Progenitor cell of endocrine pancreas (in vitro differentiated cells): ENCODE data around the gene INSM1. TPM values are rescaled to one million over a fixed set of nuclear protein-coding genes. Genes with fewer than 3 reads are reported as not detected.

ENCODE experiments used
- DNase-seq: peaks from one replicate; pipeline ENCODE4 v3.0.0; 2021; ENCODE audit warnings: low spot score; ENCODE audit not compliant: unreplicated experiment
- H3K27ac Mint-ChIP-seq: 2 replicates; pipeline ENCODE4 v1.8.0; 2021; ENCODE audit warnings: mild to moderate bottlenecking, moderate library complexity, mixed read lengths
- H3K27me3 Mint-ChIP-seq: 2 replicates; pipeline ENCODE4 v1.8.0; 2021; ENCODE audit warnings: mixed read lengths
- H3K36me3 Mint-ChIP-seq: 2 replicates; pipeline ENCODE4 v1.8.0; 2022; ENCODE audit warnings: mixed read lengths; ENCODE audit not compliant: insufficient read depth
- H3K4me1 Mint-ChIP-seq: 2 replicates; pipeline ENCODE4 v1.8.0; 2021; ENCODE audit warnings: low read depth, mixed read lengths
- H3K4me3 Mint-ChIP-seq: 2 replicates; pipeline ENCODE4 v1.8.0; 2021; ENCODE audit warnings: low read depth, mild to moderate bottlenecking, moderate library complexity, mixed read lengths
- H3K9me3 Mint-ChIP-seq: 2 replicates; pipeline ENCODE4 v1.8.0; 2021; ENCODE audit warnings: low read depth, mixed read lengths
- total RNA-seq: library from RNA; stranded (reverse); gene quantifications from 2 replicates; pipeline ENCODE4 v1.2.1, GENCODE V29; 2021
- TF ChIP-seq, protein P1 (sequence below): fragments of 200-600 bp; sonication (generic); IDR thresholded peaks from one replicate; pipeline ENCODE4 v1.5.0; 2021; ENCODE audit warnings: antibody characterized with exemption, mild to moderate bottlenecking; ENCODE audit not compliant: unreplicated experiment

The INSM1 gene
- total RNA-seq, 1 donor from 2014 or later, result 46.1 TPM

DNA sequence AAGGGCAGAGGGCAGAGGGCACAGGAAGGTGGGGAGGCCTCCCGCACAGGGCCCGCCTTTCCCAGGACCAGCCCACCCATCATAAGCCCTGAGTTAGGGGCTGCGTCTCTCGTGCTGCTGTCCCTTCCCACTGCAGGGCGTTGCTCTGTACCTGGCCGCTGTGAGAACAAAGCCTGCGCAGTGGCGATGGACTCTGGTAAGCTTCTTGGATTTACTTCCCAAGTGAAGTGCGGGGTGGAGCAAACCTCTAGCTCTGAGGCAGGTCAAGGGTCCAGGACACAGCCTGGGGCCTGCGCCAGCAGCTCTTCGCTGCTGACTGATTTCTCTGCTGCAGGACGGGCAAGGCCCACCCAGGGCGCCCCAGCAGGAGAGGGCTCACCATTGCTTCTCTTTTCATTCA, 23.9 kb downstream of the INSM1 start:
- no peaks in the 10 kb centered on the region for H3K27me3 Mint-ChIP-seq
- no peak overlapping the region for H3K27ac Mint-ChIP-seq
- no peaks in the 10 kb centered on the region for H3K9me3 Mint-ChIP-seq
- TF ChIP-seq, protein P1, sequence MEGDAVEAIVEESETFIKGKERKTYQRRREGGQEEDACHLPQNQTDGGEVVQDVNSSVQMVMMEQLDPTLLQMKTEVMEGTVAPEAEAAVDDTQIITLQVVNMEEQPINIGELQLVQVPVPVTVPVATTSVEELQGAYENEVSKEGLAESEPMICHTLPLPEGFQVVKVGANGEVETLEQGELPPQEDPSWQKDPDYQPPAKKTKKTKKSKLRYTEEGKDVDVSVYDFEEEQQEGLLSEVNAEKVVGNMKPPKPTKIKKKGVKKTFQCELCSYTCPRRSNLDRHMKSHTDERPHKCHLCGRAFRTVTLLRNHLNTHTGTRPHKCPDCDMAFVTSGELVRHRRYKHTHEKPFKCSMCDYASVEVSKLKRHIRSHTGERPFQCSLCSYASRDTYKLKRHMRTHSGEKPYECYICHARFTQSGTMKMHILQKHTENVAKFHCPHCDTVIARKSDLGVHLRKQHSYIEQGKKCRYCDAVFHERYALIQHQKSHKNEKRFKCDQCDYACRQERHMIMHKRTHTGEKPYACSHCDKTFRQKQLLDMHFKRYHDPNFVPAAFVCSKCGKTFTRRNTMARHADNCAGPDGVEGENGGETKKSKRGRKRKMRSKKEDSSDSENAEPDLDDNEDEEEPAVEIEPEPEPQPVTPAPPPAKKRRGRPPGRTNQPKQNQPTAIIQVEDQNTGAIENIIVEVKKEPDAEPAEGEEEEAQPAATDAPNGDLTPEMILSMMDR, result no peak
- peaks cover 2% of the 10 kb centered on the region for H3K4me1 Mint-ChIP-seq
- H3K4me3 Mint-ChIP-seq, result no peak overlapping the region
- no peak for DNase-seq
- peaks cover 29% of the 10 kb centered on the region for H3K36me3 Mint-ChIP-seq

DNA sequence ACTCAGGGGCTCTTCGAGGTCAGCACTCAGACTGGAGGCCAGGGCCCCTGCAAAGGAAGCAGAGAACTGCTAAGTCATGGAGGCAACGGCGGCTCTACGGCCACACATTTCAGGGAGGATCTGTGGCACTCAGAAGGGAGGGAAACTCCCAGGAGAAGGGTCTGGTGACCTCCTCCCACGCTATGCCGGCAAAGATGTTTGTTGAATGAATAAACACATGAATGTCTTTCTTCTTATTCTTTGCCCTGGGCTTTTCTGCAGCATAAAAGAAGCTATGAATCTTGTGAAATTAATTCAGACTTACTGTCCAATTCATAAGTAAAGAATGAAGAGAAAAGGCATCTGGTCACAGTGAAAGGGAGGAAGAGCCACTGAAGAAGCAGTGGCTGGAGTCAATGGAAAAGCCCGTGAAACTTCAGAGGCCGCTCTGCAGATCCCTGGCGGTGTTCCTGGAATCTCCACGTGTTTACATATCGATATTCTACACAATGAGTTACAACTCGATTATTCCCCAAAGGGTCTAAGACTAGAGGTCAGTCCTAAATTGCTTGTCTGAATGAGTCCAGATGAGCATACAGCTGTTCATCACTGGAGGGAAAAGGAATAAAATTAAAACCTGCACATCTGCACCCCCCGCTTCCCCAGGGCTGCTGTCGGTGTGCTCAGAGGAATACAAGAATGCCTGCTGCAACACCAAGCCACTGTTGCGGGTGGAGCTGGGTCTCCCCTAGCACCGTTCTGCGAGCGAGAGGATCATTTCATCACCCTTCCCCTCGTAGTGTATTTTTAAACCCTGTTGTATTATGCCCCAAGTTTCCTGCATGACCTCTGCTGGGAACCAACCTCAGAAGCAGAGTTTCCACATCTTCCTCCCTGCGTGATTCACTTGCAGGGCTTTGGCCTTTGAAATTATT, 25.6 kb downstream of the INSM1 start:
- no peak overlapping the region for H3K27ac Mint-ChIP-seq
- H3K4me3 Mint-ChIP-seq, result no peak overlapping the region
- no peaks in the 10 kb centered on the region for H3K9me3 Mint-ChIP-seq
- DNase-seq, result no peak
- TF ChIP-seq, protein P1, result no peak
- no peaks in the 10 kb centered on the region for H3K27me3 Mint-ChIP-seq
- H3K4me1 Mint-ChIP-seq, result no peaks in the 10 kb centered on the region
- H3K36me3 Mint-ChIP-seq, result peaks cover 29% of the 10 kb centered on the region

DNA sequence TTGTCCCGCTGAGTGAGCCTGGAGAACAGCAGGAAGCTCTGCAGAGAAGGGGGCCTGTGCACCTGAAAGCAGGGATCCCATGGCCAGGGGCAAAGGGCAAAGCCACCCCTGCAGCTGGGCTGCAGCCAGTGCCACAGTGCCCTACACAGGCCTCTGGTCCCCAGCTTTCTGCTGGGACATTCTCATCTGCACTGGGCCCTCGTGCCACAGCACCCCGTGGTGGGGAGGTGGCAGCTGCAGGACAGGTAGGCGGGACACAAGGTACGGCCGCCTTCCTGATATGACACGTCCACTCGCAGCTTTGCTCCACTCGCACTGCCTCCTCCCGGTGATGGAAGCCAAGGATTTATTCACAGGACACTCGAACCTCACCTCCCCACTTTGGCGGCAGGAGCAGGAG, 27.2 kb downstream of the INSM1 start:
- Mint-ChIP-seq H3K27me3 (no peaks in the 10 kb centered on the region), H3K4me3 (no peak overlapping the region), H3K36me3 (peaks cover 34% of the 10 kb centered on the region), H3K9me3 (no peaks in the 10 kb centered on the region), H3K27ac (peak overlapping the region; percentile 69), H3K4me1 (peaks cover 7% of the 10 kb centered on the region)
- TF ChIP-seq, protein P1, result no peak
- no peak for DNase-seq

DNA sequence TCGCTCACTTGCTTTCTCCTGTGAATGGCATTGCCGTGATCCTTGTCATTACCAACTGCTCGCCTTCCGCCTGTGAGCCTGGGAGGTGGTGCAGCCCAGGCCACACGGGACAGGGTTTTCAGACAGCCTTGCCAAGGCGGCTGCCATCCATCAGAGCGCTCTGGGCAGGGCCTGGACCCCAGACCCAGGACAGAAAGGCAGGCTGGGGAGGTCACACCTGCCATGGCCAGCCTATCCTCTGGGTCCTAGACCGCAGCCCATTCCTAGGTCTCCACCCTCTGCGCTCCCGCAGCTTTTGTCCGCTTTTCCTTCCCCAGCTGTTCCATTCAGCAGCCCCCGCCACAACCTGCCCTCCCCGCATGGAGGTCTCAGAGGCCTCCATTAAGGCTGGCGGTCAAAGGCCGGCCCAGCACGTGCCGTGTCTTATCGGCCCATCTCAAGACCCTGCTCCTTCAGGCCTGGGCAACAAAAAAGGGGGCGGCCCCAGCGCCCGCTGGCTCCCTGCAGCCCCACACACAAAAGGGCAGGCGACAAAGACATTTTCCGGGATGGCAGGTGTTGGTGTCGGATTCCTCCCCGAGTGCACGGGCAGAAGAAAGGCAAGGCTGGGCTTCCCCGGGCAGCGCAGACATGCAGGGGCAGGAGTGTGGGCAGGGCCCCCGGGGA, 28.1 kb downstream of the INSM1 start:
- Mint-ChIP-seq H3K36me3 (peaks cover 31% of the 10 kb centered on the region), H3K4me1 (peaks cover 9% of the 10 kb centered on the region), H3K27me3 (no peaks in the 10 kb centered on the region), H3K4me3 (no peak overlapping the region), H3K9me3 (no peaks in the 10 kb centered on the region), H3K27ac (peak overlapping the region; percentile 73)
- DNase-seq, result no peak
- TF ChIP-seq, protein P1, result no peak

DNA sequence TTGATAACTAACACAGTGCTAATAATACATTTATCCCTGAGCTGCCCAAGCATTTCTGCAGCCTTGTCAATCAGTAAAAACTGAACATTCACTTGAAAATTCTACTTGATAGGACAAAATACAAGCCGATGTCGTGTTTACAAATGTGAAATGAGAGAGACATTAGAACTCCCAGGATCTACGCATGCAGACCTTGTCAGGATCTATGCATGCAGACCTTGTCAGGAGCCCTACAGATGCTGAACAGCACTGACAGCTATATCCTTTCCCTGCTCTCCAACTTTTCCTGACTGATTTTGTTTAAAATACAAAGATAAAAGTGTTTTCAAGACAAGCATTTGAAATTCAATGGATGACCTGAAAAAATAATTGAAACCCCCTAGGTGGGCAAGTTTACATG, 28.9 kb downstream of the INSM1 start:
- peaks cover 9% of the 10 kb centered on the region for H3K4me1 Mint-ChIP-seq
- no peak overlapping the region for H3K4me3 Mint-ChIP-seq
- H3K36me3 Mint-ChIP-seq, result peaks cover 28% of the 10 kb centered on the region
- TF ChIP-seq, protein P1, result no peak
- H3K27me3 Mint-ChIP-seq, result no peaks in the 10 kb centered on the region
- H3K9me3 Mint-ChIP-seq, result no peaks in the 10 kb centered on the region
- no peak for DNase-seq
- no peak overlapping the region for H3K27ac Mint-ChIP-seq
